ENCODE results near the gene PITX3.

The PITX3 gene

GRCh38 chr10:102185272-102185671 lies 56.0 kb downstream of the PITX3 start:
- no peak for DNase-seq

DNA sequence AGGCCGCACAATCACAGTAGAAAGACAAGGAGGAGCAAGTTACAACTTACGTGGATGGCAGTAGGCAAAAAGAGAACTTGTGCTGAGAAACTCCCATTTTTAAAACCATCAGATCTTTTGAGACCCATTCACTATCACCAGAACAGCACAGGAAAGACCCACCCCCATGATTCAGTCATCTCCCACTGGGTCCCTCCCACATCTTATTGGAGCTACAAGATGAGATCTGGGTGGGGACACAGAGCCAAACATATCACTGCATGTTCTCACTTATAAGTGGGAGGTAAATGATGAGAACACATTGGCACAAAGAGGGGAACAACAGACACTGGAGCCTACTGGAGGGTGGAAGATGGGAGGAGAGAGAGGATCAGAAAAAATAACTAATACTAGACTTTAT lies 56.7 kb downstream of the PITX3 start:
- peak in 5 of 56 donors; percentile 19 to 45 (median 29) for DNase-seq
